Gastrocnemius medialis (tissue), 4 donors: ENCODE results near the gene CCDC85C.

Experiments
- CTCF ChIP-seq, 5 experiments: fragments of 450-650 bp in 3 of 5; fragments of 200-600 bp in 2 of 5; sonication (generic) in 2 of 5; IDR thresholded peaks in 4 of 5; conservative IDR thresholded peaks in 1 of 5; 1 replicate in 4 of 5; 2 replicates in 1 of 5; pipeline ENCODE4 v1.5.1; 2016 to 2019; ENCODE audit warnings: antibody characterized with exemption in 5 of 5, mild to moderate bottlenecking in 3 of 5, moderate library complexity in 3 of 5
- POLR2A ChIP-seq, 2 donors: fragments of 450-650 bp; IDR thresholded peaks; one replicate each; pipeline ENCODE4 v1.6.1; 2017; ENCODE audit warnings: antibody characterized with exemption in 2 of 2, mild to moderate bottlenecking in 2 of 2, moderate library complexity in 2 of 2

GRCh38 chr14:99524091-99524661 lies 79.8 kb downstream of the CCDC85C start:
- TF ChIP-seq CTCF (IDR thresholded peaks at IDR 0.05 in 4 of 5, conservative IDR thresholded peaks at IDR 0.05 in 1 of 5), result no peak
- TF ChIP-seq POLR2A (IDR thresholded peaks at IDR 0.05), result no peak
